22Rv1 (cell line): ENCODE measurements around the gene ZKSCAN1.
A peak's percentile ranks its signal among the peaks of the same experiment; 100 is the strongest.

ENCODE experiments used
- H3K27ac ChIP-seq: fragments of 450-650 bp; 2 replicates; pipeline ENCODE4 v1.5.1; 2017
- ZFX ChIP-seq: fragments of 450-650 bp; IDR thresholded peaks from 2 replicates; pipeline ENCODE4 v1.6.1; 2017; ENCODE audit warnings: antibody characterized with exemption, borderline replicate concordance
- TF ChIP-seq, protein P1 (sequence below): fragments of 450-650 bp; IDR thresholded peaks from 2 replicates; pipeline ENCODE4 v1.5.1; 2017; ENCODE audit warnings: mild to moderate bottlenecking

Gene ZKSCAN1

DNA sequence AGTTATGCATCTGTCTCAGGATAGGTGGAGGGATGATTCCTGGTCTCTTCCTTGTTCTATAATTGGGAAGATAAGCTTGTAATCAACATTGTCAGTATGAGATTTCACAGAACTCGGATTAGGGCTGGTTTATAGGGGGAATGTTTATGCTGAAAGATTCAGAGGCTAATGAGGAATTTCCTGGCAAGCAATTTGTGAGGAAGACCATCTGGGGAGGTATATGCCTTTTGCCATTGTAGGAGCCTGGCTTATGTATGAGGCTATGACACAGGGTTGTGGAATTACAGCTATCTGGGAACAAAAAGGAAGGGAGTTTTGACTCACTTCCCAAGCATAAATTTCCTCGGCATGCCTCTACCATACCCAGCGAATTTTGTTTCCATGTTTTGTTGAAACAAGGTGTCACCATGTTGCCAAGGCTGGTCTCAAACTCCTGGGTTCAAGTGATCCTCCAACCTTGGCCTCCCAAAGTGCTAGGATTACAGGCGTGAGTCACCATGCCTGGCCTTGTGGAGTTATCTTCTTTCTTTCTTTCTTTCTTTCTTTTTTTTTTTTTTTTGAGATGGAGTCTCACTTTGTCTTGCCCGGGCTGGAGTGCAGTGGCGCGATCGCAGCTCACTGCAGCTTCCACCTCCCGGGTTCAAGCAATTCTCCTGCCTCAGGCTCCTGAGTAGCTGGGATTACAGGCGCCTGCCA is 71.8 kb downstream of the ZKSCAN1 start:
- no peak for TF ChIP-seq ZFX
- TF ChIP-seq, protein P1, sequence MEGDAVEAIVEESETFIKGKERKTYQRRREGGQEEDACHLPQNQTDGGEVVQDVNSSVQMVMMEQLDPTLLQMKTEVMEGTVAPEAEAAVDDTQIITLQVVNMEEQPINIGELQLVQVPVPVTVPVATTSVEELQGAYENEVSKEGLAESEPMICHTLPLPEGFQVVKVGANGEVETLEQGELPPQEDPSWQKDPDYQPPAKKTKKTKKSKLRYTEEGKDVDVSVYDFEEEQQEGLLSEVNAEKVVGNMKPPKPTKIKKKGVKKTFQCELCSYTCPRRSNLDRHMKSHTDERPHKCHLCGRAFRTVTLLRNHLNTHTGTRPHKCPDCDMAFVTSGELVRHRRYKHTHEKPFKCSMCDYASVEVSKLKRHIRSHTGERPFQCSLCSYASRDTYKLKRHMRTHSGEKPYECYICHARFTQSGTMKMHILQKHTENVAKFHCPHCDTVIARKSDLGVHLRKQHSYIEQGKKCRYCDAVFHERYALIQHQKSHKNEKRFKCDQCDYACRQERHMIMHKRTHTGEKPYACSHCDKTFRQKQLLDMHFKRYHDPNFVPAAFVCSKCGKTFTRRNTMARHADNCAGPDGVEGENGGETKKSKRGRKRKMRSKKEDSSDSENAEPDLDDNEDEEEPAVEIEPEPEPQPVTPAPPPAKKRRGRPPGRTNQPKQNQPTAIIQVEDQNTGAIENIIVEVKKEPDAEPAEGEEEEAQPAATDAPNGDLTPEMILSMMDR = no peak
- H3K27ac ChIP-seq = no peak overlapping the region

DNA sequence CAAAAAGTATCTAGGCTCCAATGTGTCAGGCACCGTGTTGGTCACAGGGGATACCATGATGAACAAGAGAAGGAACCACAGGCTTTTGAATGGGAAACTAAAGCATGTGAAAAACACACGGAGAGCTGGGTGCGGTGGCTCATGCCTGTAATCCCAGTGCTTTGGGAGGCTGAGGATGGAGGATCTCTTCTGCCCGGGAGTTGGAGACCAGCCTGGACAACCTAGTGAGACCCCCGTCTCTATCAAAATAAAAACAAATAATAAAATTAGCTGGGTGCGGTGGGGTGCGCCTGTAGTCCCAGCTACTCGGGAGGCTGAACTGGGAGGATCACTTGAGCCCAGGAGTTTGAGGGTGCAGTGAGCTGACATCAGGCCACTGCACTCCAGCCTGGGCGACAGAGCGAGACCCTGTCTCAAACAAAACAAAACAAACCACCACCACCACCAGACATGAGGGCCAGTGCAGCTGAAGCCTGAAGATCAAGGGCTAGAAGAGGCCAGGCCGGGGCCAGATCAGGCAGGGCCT is 72.8 kb downstream of the ZKSCAN1 start:
- TF ChIP-seq, protein P1 = no peak
- no peak for TF ChIP-seq ZFX

DNA sequence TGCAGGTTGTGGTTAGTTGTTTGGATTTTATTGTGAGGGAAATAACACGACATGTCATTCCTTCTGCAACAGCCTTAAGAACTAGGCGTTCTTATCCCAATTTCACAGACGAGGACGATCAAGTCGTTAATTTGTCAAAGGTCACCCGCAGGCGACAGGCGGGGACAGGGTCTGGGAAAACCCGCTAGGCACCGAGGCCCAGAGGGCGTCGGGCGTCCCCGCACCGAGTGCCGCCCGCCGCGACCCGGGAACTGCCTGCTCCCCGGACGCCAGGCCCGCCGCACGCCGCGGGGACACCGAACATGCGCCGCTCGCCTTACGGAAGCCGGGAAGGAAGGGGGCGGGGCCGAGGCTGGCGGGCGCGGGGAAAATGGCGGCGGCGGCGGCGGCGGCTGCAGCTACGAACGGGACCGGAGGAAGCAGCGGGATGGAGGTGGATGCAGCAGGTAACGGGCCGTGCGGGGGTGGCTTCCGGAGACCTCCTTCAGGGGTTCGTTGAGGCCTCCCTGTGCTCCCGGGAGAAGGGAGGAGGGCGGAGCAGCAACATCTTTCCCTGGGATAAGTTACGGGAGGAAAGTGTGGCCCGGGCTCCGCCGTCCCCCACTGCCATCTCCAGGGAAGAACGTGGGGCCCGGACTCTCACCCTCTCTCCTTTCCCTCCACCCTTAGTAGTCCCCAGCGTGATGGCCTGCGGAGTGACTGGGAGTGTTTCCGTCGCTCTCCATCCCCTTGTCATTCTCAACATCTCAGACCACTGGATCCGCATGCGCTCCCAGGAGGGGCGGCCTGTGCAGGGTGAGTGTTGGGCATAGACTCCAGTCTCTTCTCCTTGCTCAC is 73.4 kb downstream of the ZKSCAN1 start, which contains the start of gene COPS6:
Gene COPS6, plus strand, starts transcription at position 349 of the 837 bp plus-strand sequence. Its CDS starts 22 bp downstream, at position 371.
- peak within 1 kb of the TSS; percentile 82 for H3K27ac ChIP-seq
- TF ChIP-seq ZFX = no peak
- TF ChIP-seq, protein P1 = no peak

More for the DNA sequence above, 72.8 kb downstream of the ZKSCAN1 start:
- H3K27ac ChIP-seq = peak overlapping the region; percentile 82

DNA sequence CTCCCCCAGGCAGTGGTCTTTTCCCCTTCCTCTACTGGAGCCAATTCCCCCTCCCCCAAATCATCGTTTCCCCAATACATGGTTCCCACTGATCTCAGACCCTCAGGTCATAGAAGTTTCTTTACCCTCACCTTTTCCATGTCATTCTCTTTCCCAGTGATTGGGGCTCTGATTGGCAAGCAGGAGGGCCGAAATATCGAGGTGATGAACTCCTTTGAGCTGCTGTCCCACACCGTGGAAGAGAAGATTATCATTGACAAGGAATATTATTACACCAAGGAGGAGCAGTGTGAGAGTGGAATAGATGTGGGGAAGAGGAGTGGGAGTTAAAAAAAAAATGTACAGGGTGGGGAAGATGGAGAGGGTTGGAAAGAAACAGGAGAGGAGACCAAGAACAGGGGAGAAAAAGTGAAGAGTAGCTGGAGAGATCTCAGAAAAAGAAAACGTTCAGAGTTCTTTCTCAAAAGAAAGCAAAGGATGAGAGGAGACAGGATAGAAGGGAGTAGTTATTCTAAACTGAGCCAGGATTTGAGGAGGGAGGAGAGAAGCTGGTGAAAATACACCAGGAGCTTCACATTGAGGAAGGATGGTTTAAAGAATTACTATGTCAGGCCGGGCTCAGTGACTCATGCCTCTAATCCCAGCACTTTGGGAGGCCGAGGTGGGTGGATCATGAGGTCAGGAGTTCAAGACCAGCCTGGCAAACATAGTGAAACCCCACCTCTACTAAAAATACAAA is 74.2 kb downstream of the ZKSCAN1 start:
- no peak for TF ChIP-seq ZFX
- TF ChIP-seq, protein P1 = no peak
- H3K27ac ChIP-seq = peak overlapping the region; percentile 82

DNA sequence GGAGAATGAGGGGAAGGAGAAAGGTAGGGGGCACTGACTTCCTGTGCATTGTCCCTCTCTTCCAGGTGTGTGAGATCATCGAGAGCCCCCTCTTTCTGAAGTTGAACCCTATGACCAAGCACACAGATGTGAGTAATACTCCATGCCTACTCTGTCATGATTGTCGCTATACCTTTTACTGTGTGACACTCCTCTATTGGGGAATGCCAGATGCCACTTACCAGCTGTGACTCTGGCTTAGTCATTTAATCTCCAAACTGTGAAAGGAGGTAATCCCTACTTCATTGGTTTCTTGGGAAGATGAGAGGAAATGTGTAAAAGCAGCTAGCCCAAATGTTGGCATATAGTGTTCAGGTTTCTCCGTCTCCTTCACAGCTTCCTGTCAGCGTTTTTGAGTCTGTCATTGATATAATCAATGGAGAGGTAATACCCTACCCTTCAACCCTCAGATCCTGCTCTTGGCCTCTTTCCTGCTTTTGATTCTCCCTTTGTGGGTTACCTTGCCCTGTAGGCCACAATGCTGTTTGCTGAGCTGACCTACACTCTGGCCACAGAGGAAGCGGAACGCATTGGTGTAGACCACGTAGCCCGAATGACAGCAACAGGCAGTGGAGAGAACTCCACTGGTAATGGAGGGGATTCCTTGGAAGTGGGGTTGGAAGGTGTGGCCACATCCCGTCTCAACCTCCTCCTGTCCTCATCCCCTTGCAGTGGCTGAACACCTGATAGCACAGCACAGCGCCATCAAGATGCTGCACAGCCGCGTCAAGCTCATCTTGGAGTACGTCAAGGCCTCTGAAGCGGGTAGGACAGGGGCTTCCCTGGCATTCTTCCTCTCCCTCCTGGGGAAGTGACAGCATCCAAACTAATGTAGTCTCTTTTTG is 75.4 kb downstream of the ZKSCAN1 start:
- peak overlapping the region; percentile 82 for H3K27ac ChIP-seq
- no peak for TF ChIP-seq ZFX
- TF ChIP-seq, protein P1 = no peak
